Ureter (tissue), 1 donor: ENCODE data around the gene PUM2. TPM values are rescaled to one million over a fixed set of nuclear protein-coding genes. Genes with fewer than 3 reads are reported as not detected.
"Not testable (repeated sequence)": the region's sequence is repeated elsewhere in the genome, so short reads cannot be mapped to it uniquely, and the experiment has no call there.

Source experiments
- DNase-seq: peaks from one replicate; pipeline ENCODE4 v3.0.0-alpha.2; 2020; ENCODE audit warnings: low spot score
- total RNA-seq: library from RNA; stranded (reverse); gene quantifications from one replicate; pipeline ENCODE4 v1.2.4, GENCODE V29; 2023
- donor health status: DM: yes; HTN: yes; CAD: no.

PUM2 gene
- total RNA-seq, 1 donor from 2014 or later: 123 TPM

- no peak for DNase-seq
Measured at GRCh38 chr2:20369366-20369765, 18.7 kb upstream of the PUM2 start.

GRCh38 chr2:20368706-20369105 is 18.1 kb upstream of the PUM2 start:
- no peak for DNase-seq

- not testable (repeated sequence) for DNase-seq
Measured at GRCh38 chr2:20367929-20368328, 17.3 kb upstream of the PUM2 start.

- DNase-seq: no peak
Measured at GRCh38 chr2:20366672-20367116, 16.1 kb upstream of the PUM2 start.

- DNase-seq: no peak
Measured at GRCh38 chr2:20365249-20365817, 14.7 kb upstream of the PUM2 start.

- no peak for DNase-seq
Measured at GRCh38 chr2:20363578-20363977, 12.9 kb upstream of the PUM2 start.

- DNase-seq: no peak
Measured at GRCh38 chr2:20362701-20363435, 12.2 kb upstream of the PUM2 start.

GRCh38 chr2:20361893-20362292 is 11.2 kb upstream of the PUM2 start:
- DNase-seq: no peak

GRCh38 chr2:20359096-20359495 is 8.5 kb upstream of the PUM2 start:
- DNase-seq: no peak

GRCh38 chr2:20357638-20358389 is 7.2 kb upstream of the PUM2 start:
- DNase-seq: no peak

- DNase-seq: no peak
Measured at GRCh38 chr2:20356042-20356441, 5.4 kb upstream of the PUM2 start.

- no peak for DNase-seq
Measured at GRCh38 chr2:20355131-20355530, 4.5 kb upstream of the PUM2 start.

- peak; percentile 54 for DNase-seq
Measured at GRCh38 chr2:20353241-20353992, 2.8 kb upstream of the PUM2 start.

- no peak for DNase-seq
Measured at GRCh38 chr2:20352581-20353216, 2.1 kb upstream of the PUM2 start.

GRCh38 chr2:20352230-20352578 is 1.6 kb upstream of the PUM2 start:
- no peak for DNase-seq

GRCh38 chr2:20351555-20352229 is 1.0 kb upstream of the PUM2 start:
- no peak for DNase-seq

GRCh38 chr2:20350041-20350712 is 467 bp downstream of the PUM2 start:
- DNase-seq: peak; percentile 58

GRCh38 chr2:20349513-20349921 is 1.1 kb downstream of the PUM2 start:
- DNase-seq: no peak

GRCh38 chr2:20348542-20348941 is 2.1 kb downstream of the PUM2 start:
- DNase-seq: no peak

GRCh38 chr2:20346565-20347381 is 3.9 kb downstream of the PUM2 start:
- DNase-seq: no peak
